Cardiac muscle cell (in vitro differentiated cells and primary cell): ENCODE measurements around the gene C11orf52. TPM values are rescaled to one million over a fixed set of nuclear protein-coding genes. Genes with fewer than 3 reads are reported as not detected.
"Not testable (repeated sequence)": the region's sequence is repeated elsewhere in the genome, so short reads cannot be mapped to it uniquely, and the experiment has no call there.

ENCODE experiments used
- DNase-seq, 2 donors: peaks; one replicate each; pipeline versions ENCODE4 v3.0.0 to v3.0.0-alpha.2; 2010 to 2017; ENCODE audit warnings: low read depth in 1 of 2, low spot score in 1 of 2
- H3K27ac ChIP-seq: fragments of 200-600 bp; sonication (generic); 2 replicates; pipeline ENCODE4 v1.5.1; 2016
- H3K27me3 ChIP-seq: fragments of 200-600 bp; sonication (generic); 2 replicates; pipeline ENCODE4 v1.6.0; 2016; ENCODE audit warnings: control low read depth
- H3K36me3 ChIP-seq: fragments of 200-600 bp; sonication (generic); 2 replicates; pipeline ENCODE4 v1.5.1; 2016; ENCODE audit warnings: control low read depth
- H3K4me1 ChIP-seq: fragments of 200-600 bp; sonication (generic); 2 replicates; pipeline ENCODE4 v1.8.1; 2017; ENCODE audit warnings: low read depth, mild to moderate bottlenecking, mixed run types
- H3K4me3 ChIP-seq: fragments of 200-600 bp; sonication (generic); 2 replicates; pipeline ENCODE4 v1.5.1; 2016; ENCODE audit warnings: mild to moderate bottlenecking
- H3K9me3 ChIP-seq: fragments of 200-600 bp; sonication (generic); 2 replicates; pipeline ENCODE4 v1.5.1; 2017; ENCODE audit warnings: low read depth, mild to moderate bottlenecking, control low read depth
- CTCF ChIP-seq: IDR thresholded peaks from 2 replicates; pipeline ENCODE4 v1.5.1; 2012; ENCODE audit warnings: low read depth, mild to moderate bottlenecking, low read length
- polyA plus RNA-seq: library from polyadenylated mRNA; unstranded; fragments of >200 nt; fragmentation: Nextera tagmentation; extraction: Ambion mirVana; gene quantifications from 2 replicates; pipeline ENCODE4 v1.2.1, GENCODE V29; 2016
- total RNA-seq: library from RNA; depleted of rRNA; stranded (reverse); fragments of >200 nt; gene quantifications from 2 replicates; pipeline ENCODE4 v1.2.3, GENCODE V29; 2016

C11orf52 gene
- total and polyA plus RNA-seq, 2 experiments from 2014 or later: 7.4 to 8.5 TPM

- H3K4me1 ChIP-seq: peaks cover 7% of the 10 kb centered on the region
- no peaks in the 10 kb centered on the region for H3K9me3 ChIP-seq
- H3K27me3 ChIP-seq: no peaks in the 10 kb centered on the region
- TF ChIP-seq CTCF: no peak
- H3K36me3 ChIP-seq: no peaks in the 10 kb centered on the region
- peak overlapping the region; percentile 96 for H3K27ac ChIP-seq
- DNase-seq: peak in 1 of 2 donors; percentile 35
- H3K4me3 ChIP-seq: peak overlapping the region; percentile 55
Observed at GRCh38 chr11:111878385-111878848, 40.3 kb upstream of the C11orf52 start.

GRCh38 chr11:111878849-111879636, 39.7 kb upstream of the C11orf52 start, which contains the start of the genes CFAP68 and FDXACB1:
CFAP68 (plus strand) TSS chr11:111879541; CDS start chr11:111879561, 20 bp downstream.
FDXACB1 (minus strand) TSS chr11:111879165; CDS start chr11:111879132, 33 bp downstream.
- H3K27ac ChIP-seq: peak within 1 kb of the TSS; percentile 96
- peak; percentile 91 for TF ChIP-seq CTCF
- peak within 1 kb of the TSS; percentile 55 for H3K4me3 ChIP-seq
- peaks cover 7% of the 10 kb centered on the region for H3K4me1 ChIP-seq
- H3K36me3 ChIP-seq: peaks cover 4% of the 10 kb centered on the region
- DNase-seq: peak; percentile 99
- no peaks in the 10 kb centered on the region for H3K9me3 ChIP-seq
- no peaks in the 10 kb centered on the region for H3K27me3 ChIP-seq

- H3K36me3 ChIP-seq: peaks cover 4% of the 10 kb centered on the region
- H3K4me3 ChIP-seq: peak overlapping the region; percentile 55
- H3K4me1 ChIP-seq: peaks cover 7% of the 10 kb centered on the region
- no peak for DNase-seq
- no peak for TF ChIP-seq CTCF
- no peaks in the 10 kb centered on the region for H3K27me3 ChIP-seq
- H3K27ac ChIP-seq: peak overlapping the region; percentile 96
- no peaks in the 10 kb centered on the region for H3K9me3 ChIP-seq
Observed at GRCh38 chr11:111879637-111879960, 39.1 kb upstream of the C11orf52 start.

- H3K36me3 ChIP-seq: peaks cover 4% of the 10 kb centered on the region
- no peak overlapping the region for H3K27ac ChIP-seq
- no peak for DNase-seq
- H3K4me1 ChIP-seq: peaks cover 7% of the 10 kb centered on the region
- no peaks in the 10 kb centered on the region for H3K9me3 ChIP-seq
- no peak for TF ChIP-seq CTCF
- H3K4me3 ChIP-seq: no peak overlapping the region
- H3K27me3 ChIP-seq: no peaks in the 10 kb centered on the region
Observed at GRCh38 chr11:111882202-111882601, 36.5 kb upstream of the C11orf52 start.

GRCh38 chr11:111885053-111885452, 33.7 kb upstream of the C11orf52 start:
- not testable (repeated sequence) for H3K4me1 ChIP-seq, DNase-seq, H3K4me3 ChIP-seq, H3K9me3 ChIP-seq, H3K27ac ChIP-seq, H3K36me3 ChIP-seq, H3K27me3 ChIP-seq

GRCh38 chr11:111886032-111886431, 32.7 kb upstream of the C11orf52 start:
- TF ChIP-seq CTCF: no peak
- no peaks in the 10 kb centered on the region for H3K27me3 ChIP-seq

More at GRCh38 chr11:111886032-111886431, 32.7 kb upstream of the C11orf52 start:
- no peak for DNase-seq
- no peak overlapping the region for H3K4me3 ChIP-seq
- no peaks in the 10 kb centered on the region for H3K4me1 ChIP-seq
- H3K9me3 ChIP-seq: no peaks in the 10 kb centered on the region
- peaks cover 4% of the 10 kb centered on the region for H3K36me3 ChIP-seq
- no peak overlapping the region for H3K27ac ChIP-seq
